Stimulated activated CD4-positive, alpha-beta T cell treated with anti-CD3 and anti-CD28 coated beads, Interleukin-1b, Interleukin-23, amount 100 ng/mL, for 4 hours (primary cell): Measurements from ENCODE around the gene CEBPG.

Experiments
- DNase-seq, 2 donors: peaks; one replicate each; pipeline ENCODE4 v3.0.0-alpha.2; 2020; ENCODE audit warnings: low read depth in 2 of 2

Gene CEBPG

GRCh38 chr19:33373453-33374235, at the start of gene CEBPG:
TSS of gene CEBPG (plus strand) at chr19:33373709. CDS start at chr19:33379240, 5,531 bp downstream.
- peak; percentile 93 for DNase-seq

- no peak for DNase-seq
Measured at GRCh38 chr19:33324628-33325027, 48.9 kb upstream of the CEBPG start.

GRCh38 chr19:33325920-33326319, 47.6 kb upstream of the CEBPG start:
- DNase-seq = no peak

- no peak for DNase-seq
Measured at GRCh38 chr19:33329060-33329459, 44.4 kb upstream of the CEBPG start.

- DNase-seq = no peak
Measured at GRCh38 chr19:33329736-33330135, 43.8 kb upstream of the CEBPG start.

GRCh38 chr19:33332248-33332647, 41.3 kb upstream of the CEBPG start:
- DNase-seq = no peak

GRCh38 chr19:33333151-33333550, 40.4 kb upstream of the CEBPG start:
- no peak for DNase-seq

- DNase-seq = no peak
Measured at GRCh38 chr19:33333642-33334041, 39.9 kb upstream of the CEBPG start.

GRCh38 chr19:33334271-33334670, 39.2 kb upstream of the CEBPG start:
- no peak for DNase-seq

- no peak for DNase-seq
Measured at GRCh38 chr19:33335446-33335845, 38.1 kb upstream of the CEBPG start.

- DNase-seq = no peak
Measured at GRCh38 chr19:33339016-33339984, 34.2 kb upstream of the CEBPG start.

GRCh38 chr19:33340991-33341390, 32.5 kb upstream of the CEBPG start:
- DNase-seq = no peak

- no peak for DNase-seq
Measured at GRCh38 chr19:33343301-33343700, 30.2 kb upstream of the CEBPG start.

- DNase-seq = no peak
Measured at GRCh38 chr19:33343859-33344572, 29.5 kb upstream of the CEBPG start.

GRCh38 chr19:33344573-33344925, 29.0 kb upstream of the CEBPG start:
- DNase-seq = no peak

- DNase-seq = no peak
Measured at GRCh38 chr19:33345163-33345562, 28.3 kb upstream of the CEBPG start.

GRCh38 chr19:33346665-33347064, 26.8 kb upstream of the CEBPG start:
- DNase-seq = no peak

- no peak for DNase-seq
Measured at GRCh38 chr19:33347300-33347699, 26.2 kb upstream of the CEBPG start.

GRCh38 chr19:33348301-33349010, 25.1 kb upstream of the CEBPG start:
- no peak for DNase-seq

- DNase-seq = no peak
Measured at GRCh38 chr19:33349319-33350289, 23.9 kb upstream of the CEBPG start.
